Measurements from ENCODE around the gene LRCH3.
A peak's percentile ranks its signal among the peaks of the same experiment; 100 is the strongest.

The LRCH3 gene

GRCh38 chr3:197749315-197749600 lies 41.8 kb upstream of the LRCH3 start:
- peak; percentile 65 for DNase-seq
- no peaks in the 10 kb centered on the region for H3K36me3 ChIP-seq (ENCODE audit: control insufficient read depth, insufficient read depth, low read length)

DNA sequence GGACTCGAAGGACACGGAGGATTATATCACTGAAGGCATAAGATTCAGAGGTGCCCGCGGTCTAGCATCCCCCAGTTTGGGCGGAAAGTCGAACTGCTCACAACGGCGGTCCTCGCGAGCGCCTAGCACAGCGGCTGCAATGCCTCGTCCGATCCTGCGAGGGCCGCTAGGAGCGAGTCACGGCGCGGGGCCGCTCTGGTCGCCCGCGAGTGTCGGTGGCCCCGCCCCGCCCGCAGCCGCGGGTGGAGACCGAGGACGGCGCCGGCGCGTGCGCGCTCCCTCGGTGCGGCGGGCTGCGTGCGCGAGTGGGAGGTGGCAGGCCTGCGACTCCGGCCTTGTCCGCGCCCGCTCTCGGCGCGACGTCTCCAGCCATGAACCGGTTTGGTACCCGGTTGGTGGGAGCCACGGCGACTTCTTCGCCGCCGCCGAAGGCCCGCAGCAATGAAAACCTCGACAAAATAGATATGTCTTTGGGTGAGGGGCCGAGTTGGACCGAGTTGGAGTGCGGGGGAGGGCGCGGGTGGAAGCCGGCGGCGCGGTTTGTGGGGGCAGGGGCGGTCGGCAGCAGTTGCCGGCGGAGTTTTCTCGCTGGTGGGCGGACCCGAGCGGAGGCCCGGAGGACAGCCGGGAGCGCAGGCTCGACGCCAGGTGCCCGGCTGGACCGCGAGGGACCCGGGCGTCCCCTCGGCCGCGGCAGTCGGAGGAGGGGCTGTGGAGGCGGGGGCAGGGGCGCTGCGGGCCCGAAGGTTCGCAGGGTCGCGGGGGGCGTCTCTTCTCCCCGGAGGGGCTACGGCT lies 41.3 kb upstream of the LRCH3 start, which contains the start of gene FYTTD1:
TSS of gene FYTTD1 (plus strand) at position 283 of the 795 bp plus-strand sequence. CDS start at position 372, 89 bp downstream.
- Histone ChIP-seq H3K36me3 (ENCODE audit: control insufficient read depth, insufficient read depth, low read length) (no peaks in the 10 kb centered on the region), H2BK5ac (ENCODE audit: low read length) (no peak within 1 kb of the TSS), H3K4me2 (ENCODE audit: low read length) (peak within 1 kb of the TSS; percentile 98), H2BK120ac (ENCODE audit: low read depth, low read length) (no peak within 1 kb of the TSS), H3K23ac (ENCODE audit: low read length) (peak within 1 kb of the TSS; percentile 49), H4K5ac (ENCODE audit: low read length) (no peak within 1 kb of the TSS), H3K9ac (ENCODE audit: low read length) (peak within 1 kb of the TSS; percentile 80), H3K56ac (ENCODE audit: low read length) (peak within 1 kb of the TSS; percentile 89), H3K4ac (ENCODE audit: low read depth, low read length) (peak within 1 kb of the TSS; percentile 82), H2BK15ac (replicated peaks; ENCODE audit: low read depth) (no peak within 1 kb of the TSS), H3K4me1 (ENCODE audit: control insufficient read depth, low read depth, low read length) (no peaks in the 10 kb centered on the region), H3K79me1 (ENCODE audit: low read length) (peaks cover 2% of the 10 kb centered on the region), H3K18ac (ENCODE audit: low read length) (peak within 1 kb of the TSS; percentile 88), H4K8ac (ENCODE audit: low read depth, low read length) (no peak within 1 kb of the TSS), H3K27me3 (ENCODE audit: insufficient read depth, low read length, poor library complexity) (no peaks in the 10 kb centered on the region), H3K4me3 (ENCODE audit: low read length) (peak within 1 kb of the TSS; percentile 40), H3K27ac (ENCODE audit: low read depth, low read length) (peak within 1 kb of the TSS; percentile 85), H2AK5ac (ENCODE audit: low read length) (no peak within 1 kb of the TSS), H3K79me2 (ENCODE audit: control insufficient read depth, insufficient read depth, low read length) (peaks cover 5% of the 10 kb centered on the region)
- DNase-seq: peak; percentile 75
- no CpG with 5 or more reads among the region's 104 CpGs for WGBS (ENCODE audit: extremely low coverage, insufficient coverage, low lambda C conversion rate)

More at GRCh38 chr3:197749315-197749600, 41.8 kb upstream of the LRCH3 start:
- H2BK5ac ChIP-seq (ENCODE audit: low read length): no peak overlapping the region
- H3K4me1 ChIP-seq (ENCODE audit: control insufficient read depth, low read depth, low read length): no peaks in the 10 kb centered on the region
- no peak overlapping the region for H3K4ac ChIP-seq (ENCODE audit: low read depth, low read length)
- peak overlapping the region; percentile 98 for H3K4me2 ChIP-seq (ENCODE audit: low read length)
- H3K79me1 ChIP-seq (ENCODE audit: low read length): peaks cover 2% of the 10 kb centered on the region
- WGBS (ENCODE audit: extremely low coverage, insufficient coverage, low lambda C conversion rate): no CpG with 5 or more reads among the region's 18 CpGs
- H3K27ac ChIP-seq (ENCODE audit: low read depth, low read length): no peak overlapping the region
- peaks cover 3% of the 10 kb centered on the region for H3K79me2 ChIP-seq (ENCODE audit: control insufficient read depth, insufficient read depth, low read length)
- no peak overlapping the region for H4K8ac ChIP-seq (ENCODE audit: low read depth, low read length)
- H3K4me3 ChIP-seq (ENCODE audit: low read length): peak overlapping the region; percentile 40
- H3K9ac ChIP-seq (ENCODE audit: low read length): peak overlapping the region; percentile 80
- H3K56ac ChIP-seq (ENCODE audit: low read length): peak overlapping the region; percentile 89
- H2BK120ac ChIP-seq (ENCODE audit: low read depth, low read length): no peak overlapping the region
- no peak overlapping the region for H2BK15ac ChIP-seq (replicated peaks; ENCODE audit: low read depth)
- no peaks in the 10 kb centered on the region for H3K27me3 ChIP-seq (ENCODE audit: insufficient read depth, low read length, poor library complexity)
- no peak overlapping the region for H3K23ac ChIP-seq (ENCODE audit: low read length)
- no peak overlapping the region for H4K5ac ChIP-seq (ENCODE audit: low read length)
- H2AK5ac ChIP-seq (ENCODE audit: low read length): no peak overlapping the region
- H3K18ac ChIP-seq (ENCODE audit: low read length): no peak overlapping the region

GRCh38 chr3:197750396-197750831 lies 40.6 kb upstream of the LRCH3 start:
- peaks cover 2% of the 10 kb centered on the region for H3K79me1 ChIP-seq (ENCODE audit: low read length)
- peaks cover 5% of the 10 kb centered on the region for H3K79me2 ChIP-seq (ENCODE audit: control insufficient read depth, insufficient read depth, low read length)
- H2AK5ac ChIP-seq (ENCODE audit: low read length): no peak overlapping the region
- peak overlapping the region; percentile 85 for H3K27ac ChIP-seq (ENCODE audit: low read depth, low read length)
- no peaks in the 10 kb centered on the region for H3K27me3 ChIP-seq (ENCODE audit: insufficient read depth, low read length, poor library complexity)
- peak overlapping the region; percentile 89 for H3K56ac ChIP-seq (ENCODE audit: low read length)
- H2BK120ac ChIP-seq (ENCODE audit: low read depth, low read length): no peak overlapping the region
- no peak overlapping the region for H4K5ac ChIP-seq (ENCODE audit: low read length)
- H3K4ac ChIP-seq (ENCODE audit: low read depth, low read length): peak overlapping the region; percentile 82
- no peaks in the 10 kb centered on the region for H3K36me3 ChIP-seq (ENCODE audit: control insufficient read depth, insufficient read depth, low read length)
- H3K18ac ChIP-seq (ENCODE audit: low read length): peak overlapping the region; percentile 88
- no peak overlapping the region for H2BK5ac ChIP-seq (ENCODE audit: low read length)
- H2BK15ac ChIP-seq (replicated peaks; ENCODE audit: low read depth): no peak overlapping the region
- peak overlapping the region; percentile 49 for H3K23ac ChIP-seq (ENCODE audit: low read length)
- H3K4me3 ChIP-seq (ENCODE audit: low read length): peak overlapping the region; percentile 40
- peak overlapping the region; percentile 80 for H3K9ac ChIP-seq (ENCODE audit: low read length)
- DNase-seq: peak; percentile 86
- H3K4me1 ChIP-seq (ENCODE audit: control insufficient read depth, low read depth, low read length): no peaks in the 10 kb centered on the region
- no peak overlapping the region for H4K8ac ChIP-seq (ENCODE audit: low read depth, low read length)
- peak overlapping the region; percentile 98 for H3K4me2 ChIP-seq (ENCODE audit: low read length)
- WGBS (ENCODE audit: extremely low coverage, insufficient coverage, low lambda C conversion rate): no CpG with 5 or more reads among the region's 43 CpGs

- H3K4me1 ChIP-seq (ENCODE audit: control insufficient read depth, low read depth, low read length): no peaks in the 10 kb centered on the region
- H2AK5ac ChIP-seq (ENCODE audit: low read length): no peak overlapping the region
- no peak overlapping the region for H2BK120ac ChIP-seq (ENCODE audit: low read depth, low read length)
- H3K36me3 ChIP-seq (ENCODE audit: control insufficient read depth, insufficient read depth, low read length): no peaks in the 10 kb centered on the region
- no peaks in the 10 kb centered on the region for H3K27me3 ChIP-seq (ENCODE audit: insufficient read depth, low read length, poor library complexity)
- peak overlapping the region; percentile 40 for H3K4me3 ChIP-seq (ENCODE audit: low read length)
- H3K27ac ChIP-seq (ENCODE audit: low read depth, low read length): no peak overlapping the region
- no peak overlapping the region for H3K23ac ChIP-seq (ENCODE audit: low read length)
- peak overlapping the region; percentile 93 for H4K8ac ChIP-seq (ENCODE audit: low read depth, low read length)
- H3K79me2 ChIP-seq (ENCODE audit: control insufficient read depth, insufficient read depth, low read length): peaks cover 6% of the 10 kb centered on the region
- no CpG with 5 or more reads among the region's 36 CpGs for WGBS (ENCODE audit: extremely low coverage, insufficient coverage, low lambda C conversion rate)
- H4K5ac ChIP-seq (ENCODE audit: low read length): no peak overlapping the region
- no peak overlapping the region for H3K4ac ChIP-seq (ENCODE audit: low read depth, low read length)
- no peak overlapping the region for H2BK5ac ChIP-seq (ENCODE audit: low read length)
- peak overlapping the region; percentile 81 for H3K4me2 ChIP-seq (ENCODE audit: low read length)
- H3K18ac ChIP-seq (ENCODE audit: low read length): peak overlapping the region; percentile 88
- DNase-seq: peak; percentile 18
- peak overlapping the region; percentile 89 for H3K56ac ChIP-seq (ENCODE audit: low read length)
- H2BK15ac ChIP-seq (replicated peaks; ENCODE audit: low read depth): no peak overlapping the region
- H3K79me1 ChIP-seq (ENCODE audit: low read length): peaks cover 2% of the 10 kb centered on the region
- H3K9ac ChIP-seq (ENCODE audit: low read length): peak overlapping the region; percentile 80
Observed at GRCh38 chr3:197750858-197751737, 40.0 kb upstream of the LRCH3 start.

GRCh38 chr3:197752107-197752506 lies 38.9 kb upstream of the LRCH3 start:
- Histone ChIP-seq H3K56ac (ENCODE audit: low read length) (no peak overlapping the region), H2AK5ac (ENCODE audit: low read length) (no peak overlapping the region), H3K4ac (ENCODE audit: low read depth, low read length) (no peak overlapping the region), H3K4me1 (ENCODE audit: control insufficient read depth, low read depth, low read length) (no peaks in the 10 kb centered on the region), H2BK120ac (ENCODE audit: low read depth, low read length) (no peak overlapping the region), H2BK15ac (replicated peaks; ENCODE audit: low read depth) (no peak overlapping the region), H4K5ac (ENCODE audit: low read length) (no peak overlapping the region), H3K27me3 (ENCODE audit: insufficient read depth, low read length, poor library complexity) (no peaks in the 10 kb centered on the region), H3K27ac (ENCODE audit: low read depth, low read length) (no peak overlapping the region), H2BK5ac (ENCODE audit: low read length) (no peak overlapping the region), H3K4me2 (ENCODE audit: low read length) (no peak overlapping the region), H3K36me3 (ENCODE audit: control insufficient read depth, insufficient read depth, low read length) (no peaks in the 10 kb centered on the region), H3K4me3 (ENCODE audit: low read length) (no peak overlapping the region), H3K79me2 (ENCODE audit: control insufficient read depth, insufficient read depth, low read length) (peaks cover 6% of the 10 kb centered on the region), H3K9ac (ENCODE audit: low read length) (no peak overlapping the region), H4K8ac (ENCODE audit: low read depth, low read length) (no peak overlapping the region), H3K18ac (ENCODE audit: low read length) (no peak overlapping the region), H3K79me1 (ENCODE audit: low read length) (peaks cover 2% of the 10 kb centered on the region), H3K23ac (ENCODE audit: low read length) (no peak overlapping the region)
- WGBS (ENCODE audit: extremely low coverage, insufficient coverage, low lambda C conversion rate): no CpG with 5 or more reads among the region's 5 CpGs
- DNase-seq: no peak
